ENCODE data around the gene GPN1. TPM values are rescaled to one million over a fixed set of nuclear protein-coding genes. Genes with fewer than 3 reads are reported as not detected.

Gene GPN1
- total and polyA plus RNA-seq, 2 of the 8 experiments (the other 6 are each of a cell fraction or from before 2014, with no cell fraction given), result 38.7 to 43.5 TPM

GRCh38 chr2:27628767-27629709, at the start of gene GPN1, which contains the start of gene CCDC121 (continued):
- TF ChIP-seq SIX5 (IDR thresholded peaks at IDR 0.05; ENCODE audit: low read depth, low read length) (no peak), CBX8 (IDR thresholded peaks at IDR 0.05; ENCODE audit: borderline replicate concordance, low read depth, low read length) (no peak), SIN3A (conservative IDR thresholded peaks at IDR 0.05 in 1 of 2, IDR thresholded peaks at IDR 0.05 in 1 of 2; ENCODE audit: low read depth in 1 of 2, low read length in 2 of 2) (peak; percentile 84 to 98; a peak in 3 of 4 replicates), RFX5 (IDR thresholded peaks at IDR 0.05; ENCODE audit: borderline replicate concordance, low read depth, low read length) (no peak), BRCA1 (IDR thresholded peaks at IDR 0.05; ENCODE audit: low read depth, low read length) (no peak), KDM5A (IDR thresholded peaks at IDR 0.05; ENCODE audit: low read length) (peak; percentile 82), HDAC2 (IDR thresholded peaks at IDR 0.05; ENCODE audit: borderline replicate concordance in 1 of 2, low read depth in 2 of 2, low read length in 2 of 2) (peak in 1 of 2 experiments; percentile 25; a peak in 2 of 4 replicates), ASH2L (IDR thresholded peaks at IDR 0.05; ENCODE audit: low read length) (peak; percentile 91), CEBPB (IDR thresholded peaks at IDR 0.05; ENCODE audit: low read depth, low read length) (no peak), POLR2AphosphoS5 (IDR thresholded peaks at IDR 0.05; ENCODE audit: low read depth, low read length) (peak; percentile 74; the same call in 1 of the 2 replicates), SP2 (IDR thresholded peaks at IDR 0.05; ENCODE audit: low read length) (peak; percentile 52; the same call in 1 of the 2 replicates), ATF2 (IDR thresholded peaks at IDR 0.05; ENCODE audit: low read length) (no peak), FOSL1 (IDR thresholded peaks at IDR 0.05; ENCODE audit: insufficient read depth, low read depth, low read length) (no peak), TCF12 (IDR thresholded peaks at IDR 0.05; ENCODE audit: low read depth, low read length) (no peak), JUND (IDR thresholded peaks at IDR 0.05; ENCODE audit: low read length) (peak; percentile 60; the same call in 1 of the 2 replicates), SP4 (IDR thresholded peaks at IDR 0.05; ENCODE audit: low read length) (no peak), PHF8 (conservative IDR thresholded peaks at IDR 0.05; ENCODE audit: low read depth, low read length) (peak; percentile 99), JUN (IDR thresholded peaks at IDR 0.05; ENCODE audit: low read depth, low read length) (no peak), GTF2F1 (IDR thresholded peaks at IDR 0.05; ENCODE audit: borderline replicate concordance, low read depth, low read length) (no peak; the same call in 1 of the 2 replicates), TAF7 (optimal IDR thresholded peaks at IDR 0.05; ENCODE audit: borderline replicate concordance, low read depth, low read length) (peak; percentile 95)
- TF ChIP-seq, protein P1, sequence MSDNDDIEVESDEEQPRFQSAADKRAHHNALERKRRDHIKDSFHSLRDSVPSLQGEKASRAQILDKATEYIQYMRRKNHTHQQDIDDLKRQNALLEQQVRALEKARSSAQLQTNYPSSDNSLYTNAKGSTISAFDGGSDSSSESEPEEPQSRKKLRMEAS (IDR thresholded peaks at IDR 0.05), result peak; percentile 72
